ENCODE data around the gene KRT39.
"Not testable (repeated sequence)": the region's sequence is repeated elsewhere in the genome, so short reads cannot be mapped to it uniquely, and the experiment has no call there.

KRT39 gene

DNA sequence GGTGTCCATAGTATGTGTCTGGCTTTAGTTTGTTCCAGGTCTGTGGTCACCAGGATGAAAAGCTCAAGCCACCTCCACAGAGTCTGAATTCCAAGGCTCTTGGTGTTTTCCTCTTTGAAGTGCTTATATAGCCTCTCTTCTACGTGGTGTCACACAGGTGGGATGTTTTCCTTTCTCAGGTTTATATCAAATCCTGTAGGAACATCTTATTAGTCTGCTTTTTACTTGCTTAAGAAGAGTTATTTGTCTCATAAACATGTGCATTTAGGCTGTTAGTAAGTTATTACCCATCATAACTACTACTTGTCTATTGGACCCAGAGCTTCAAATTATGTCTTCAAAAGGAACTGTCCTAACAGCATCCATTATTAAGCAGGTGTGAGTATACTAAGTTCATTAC lies at the start of gene KRT39:
Gene KRT39, minus strand, starts transcription at position 101 of the 400 bp plus-strand sequence. Its CDS starts 92 bp downstream, at position 9.
- DNase-seq = no peak
- TF ChIP-seq POLR2A (IDR thresholded peaks at IDR 0.05; ENCODE audit: low read length) (no peak), GATA1 (IDR thresholded peaks at IDR 0.05; ENCODE audit: low read depth, low read length) (no peak)

DNA sequence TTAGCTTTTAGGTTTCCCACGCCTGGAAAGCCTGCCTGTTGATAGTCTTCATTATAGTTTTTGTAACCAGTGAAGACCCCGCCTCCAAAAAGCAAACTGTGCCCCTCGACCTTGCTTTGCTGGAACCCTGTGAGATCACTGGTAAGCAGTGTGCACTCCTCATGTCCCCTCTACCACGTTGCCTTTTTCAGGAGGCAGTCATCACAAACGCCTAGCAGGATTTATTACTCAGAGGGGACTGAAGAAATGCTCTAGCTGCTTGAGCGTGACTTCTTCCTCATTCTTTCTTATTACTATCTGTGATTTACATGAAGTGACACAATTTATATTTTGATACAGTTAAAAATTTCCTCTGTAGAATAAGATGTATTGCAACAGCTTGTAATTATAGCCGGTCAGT lies 48.7 kb upstream of the KRT39 start:
- TF ChIP-seq GATA1 (IDR thresholded peaks at IDR 0.05; ENCODE audit: low read depth, low read length) (no peak), POLR2A (IDR thresholded peaks at IDR 0.05; ENCODE audit: low read length) (no peak)
- DNase-seq = no peak

DNA sequence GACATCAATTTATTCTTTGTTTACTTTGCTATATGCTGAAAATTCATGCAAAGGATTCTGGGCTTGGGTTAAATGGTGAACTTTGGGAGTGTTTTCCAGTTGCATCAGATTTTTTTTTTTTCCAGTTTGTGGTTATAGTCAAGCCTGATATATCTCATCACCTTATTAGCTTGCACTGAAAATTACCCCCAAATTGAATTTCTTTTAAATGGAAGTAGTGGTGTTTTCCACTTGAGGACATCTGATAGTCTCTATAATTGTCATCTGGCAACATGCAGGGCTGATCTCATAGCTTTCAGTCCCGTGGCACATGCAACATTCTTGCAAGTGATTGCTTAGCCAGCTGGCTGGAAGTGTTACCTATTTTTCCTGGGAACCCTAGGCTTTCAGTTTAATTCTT lies 46.9 kb upstream of the KRT39 start:
- no peak for TF ChIP-seq POLR2A (IDR thresholded peaks at IDR 0.05; ENCODE audit: low read length)
- no peak for TF ChIP-seq GATA1 (IDR thresholded peaks at IDR 0.05; ENCODE audit: low read depth, low read length)
- no peak for DNase-seq

GRCh38 chr17:41013181-41013580 lies 46.4 kb upstream of the KRT39 start:
- DNase-seq = no peak
- TF ChIP-seq POLR2A (IDR thresholded peaks at IDR 0.05; ENCODE audit: low read length) (no peak), GATA1 (IDR thresholded peaks at IDR 0.05; ENCODE audit: low read depth, low read length) (no peak)

GRCh38 chr17:41012326-41013120 lies 45.8 kb upstream of the KRT39 start:
- DNase-seq = no peak
- TF ChIP-seq GATA1 (IDR thresholded peaks at IDR 0.05; ENCODE audit: low read depth, low read length) (no peak), POLR2A (IDR thresholded peaks at IDR 0.05; ENCODE audit: low read length) (no peak)

- DNase-seq = no peak
- TF ChIP-seq POLR2A (IDR thresholded peaks at IDR 0.05; ENCODE audit: low read length) (no peak), GATA1 (IDR thresholded peaks at IDR 0.05; ENCODE audit: low read depth, low read length) (no peak)
Observed at GRCh38 chr17:41010441-41010840, 43.7 kb upstream of the KRT39 start.

GRCh38 chr17:41009936-41010335 lies 43.2 kb upstream of the KRT39 start:
- TF ChIP-seq GATA1 (IDR thresholded peaks at IDR 0.05; ENCODE audit: low read depth, low read length) (no peak), POLR2A (IDR thresholded peaks at IDR 0.05; ENCODE audit: low read length) (no peak)

DNA sequence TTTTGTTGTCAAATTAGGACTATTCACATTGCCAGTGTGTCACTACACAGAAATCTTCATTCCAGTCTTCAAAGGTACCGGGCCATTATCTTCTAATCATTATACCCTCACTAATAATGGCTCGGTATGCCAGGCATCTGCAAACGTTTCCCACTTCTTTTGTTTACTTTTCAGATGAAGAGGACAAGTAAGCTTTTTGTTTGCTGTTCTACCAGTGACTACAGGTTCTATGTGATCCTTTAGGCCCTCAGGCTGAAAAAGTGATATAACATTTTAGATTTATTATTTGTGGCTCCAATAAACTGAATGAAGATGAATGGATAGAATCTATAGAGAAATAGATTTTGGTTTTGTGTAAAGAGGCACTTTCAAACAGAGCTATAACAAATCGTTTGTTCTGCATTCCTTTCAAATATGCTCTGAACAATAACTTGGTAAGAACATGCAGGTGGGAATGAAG lies 42.6 kb upstream of the KRT39 start:
- DNase-seq = no peak
- TF ChIP-seq GATA1 (IDR thresholded peaks at IDR 0.05; ENCODE audit: low read depth, low read length) (no peak), POLR2A (IDR thresholded peaks at IDR 0.05; ENCODE audit: low read length) (no peak)

More at GRCh38 chr17:41009936-41010335, 43.2 kb upstream of the KRT39 start:
- no peak for DNase-seq

DNA sequence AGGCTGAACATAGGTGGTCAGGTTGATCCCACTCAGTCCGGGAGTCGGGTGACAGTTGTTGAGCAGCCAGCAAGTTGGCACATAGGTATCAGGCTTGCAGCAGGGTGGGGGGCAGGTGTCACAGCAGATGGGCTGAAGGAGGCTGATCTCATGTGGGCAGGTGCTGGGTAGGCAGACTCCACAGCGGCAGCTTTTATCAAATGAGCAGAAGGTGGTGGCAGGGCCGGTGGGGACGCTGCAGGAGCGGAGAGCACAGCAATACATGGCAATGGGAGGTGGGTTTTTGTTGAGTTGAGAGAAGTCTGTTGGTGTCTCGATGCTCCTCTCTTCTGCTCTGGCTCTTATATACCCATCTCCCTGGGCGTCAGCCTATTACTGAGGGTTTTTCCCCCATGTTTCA lies 42.1 kb upstream of the KRT39 start, which contains the start of gene KRTAP3-1:
Gene KRTAP3-1, minus strand, starts transcription at position 318 of the 400 bp plus-strand sequence. Its CDS starts 54 bp downstream, at position 264.
- TF ChIP-seq POLR2A (IDR thresholded peaks at IDR 0.05; ENCODE audit: low read length) = no peak
- TF ChIP-seq GATA1 (IDR thresholded peaks at IDR 0.05; ENCODE audit: low read depth, low read length) = no peak
- no peak for DNase-seq

- DNase-seq = no peak
- TF ChIP-seq POLR2A (IDR thresholded peaks at IDR 0.05; ENCODE audit: low read length) = no peak
- no peak for TF ChIP-seq GATA1 (IDR thresholded peaks at IDR 0.05; ENCODE audit: low read depth, low read length)
Observed at GRCh38 chr17:41004397-41004796, 37.6 kb upstream of the KRT39 start.

GRCh38 chr17:41003926-41004325 lies 37.2 kb upstream of the KRT39 start:
- TF ChIP-seq POLR2A (IDR thresholded peaks at IDR 0.05; ENCODE audit: low read length) (no peak), GATA1 (IDR thresholded peaks at IDR 0.05; ENCODE audit: low read depth, low read length) (no peak)
- DNase-seq = no peak

- TF ChIP-seq POLR2A (IDR thresholded peaks at IDR 0.05; ENCODE audit: low read length) = no peak
- no peak for TF ChIP-seq GATA1 (IDR thresholded peaks at IDR 0.05; ENCODE audit: low read depth, low read length)
- DNase-seq = no peak
Observed at GRCh38 chr17:41002814-41003213, 36.1 kb upstream of the KRT39 start.

DNA sequence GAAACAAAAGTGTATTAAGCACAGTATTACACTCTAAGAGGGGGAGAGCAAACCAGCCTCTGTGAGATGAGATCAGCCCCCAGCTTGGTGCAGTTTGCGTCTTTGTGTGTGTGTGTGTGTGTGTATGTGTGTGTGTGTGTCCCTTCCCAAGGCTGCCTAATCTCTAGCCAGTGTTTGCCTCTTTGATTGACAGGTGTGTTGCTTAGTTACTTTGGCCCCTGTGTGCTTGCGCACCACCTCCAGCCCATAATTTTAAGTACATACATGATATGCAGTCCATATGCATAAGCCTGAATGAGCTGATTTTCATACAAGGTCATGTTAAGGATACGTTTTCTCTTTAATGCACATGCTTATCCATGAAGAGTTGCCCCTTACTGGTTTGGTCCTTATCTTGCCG lies 35.0 kb upstream of the KRT39 start:
- no peak for TF ChIP-seq POLR2A (IDR thresholded peaks at IDR 0.05; ENCODE audit: low read length)
- no peak for TF ChIP-seq GATA1 (IDR thresholded peaks at IDR 0.05; ENCODE audit: low read depth, low read length)
- no peak for DNase-seq

DNA sequence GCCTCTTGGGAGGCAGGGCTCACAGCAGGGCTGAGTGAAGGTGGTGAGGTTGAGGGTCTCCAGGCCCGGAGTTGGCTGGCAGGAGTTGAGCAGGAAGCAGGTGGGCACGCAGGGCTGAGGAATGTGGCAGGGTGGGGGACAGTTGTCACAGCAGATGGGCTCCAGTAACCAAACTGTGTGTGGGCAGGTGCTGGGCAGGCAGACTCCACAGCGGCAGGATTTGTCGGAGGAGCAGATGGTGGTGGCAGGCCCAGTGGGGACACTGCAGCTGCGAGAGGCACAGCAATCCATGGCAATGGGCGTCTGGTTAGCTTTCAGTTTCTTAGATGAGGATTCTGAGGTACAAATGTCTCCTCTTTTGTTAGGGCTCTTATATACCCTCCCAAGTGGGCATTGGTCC lies 32.8 kb upstream of the KRT39 start, which contains the start of gene KRTAP3-2:
Gene KRTAP3-2, minus strand, starts transcription at position 344 of the 400 bp plus-strand sequence. Its CDS starts 53 bp downstream, at position 291.
- not testable (repeated sequence) for DNase-seq

DNA sequence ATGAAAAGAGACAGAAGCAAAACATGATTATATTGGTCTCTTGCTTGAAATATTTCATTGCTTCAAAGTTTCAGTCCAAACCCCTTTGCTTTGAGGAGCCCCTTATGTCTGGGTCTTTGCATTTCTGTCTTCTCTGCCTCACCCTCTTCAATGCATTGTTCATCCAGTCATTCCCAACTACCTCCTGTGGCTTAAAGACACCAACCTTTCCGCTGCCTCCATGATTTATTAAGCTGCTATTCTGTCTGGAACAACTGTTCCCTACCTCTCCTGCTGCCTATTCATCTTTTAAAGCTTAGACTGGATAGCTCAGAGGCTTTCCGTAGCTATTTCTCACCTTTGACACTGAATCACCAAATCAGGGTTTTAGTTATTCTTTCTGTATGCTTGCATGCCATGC lies 30.6 kb upstream of the KRT39 start:
- TF ChIP-seq POLR2A (IDR thresholded peaks at IDR 0.05; ENCODE audit: low read length) (no peak), GATA1 (IDR thresholded peaks at IDR 0.05; ENCODE audit: low read depth, low read length) (no peak)
- no peak for DNase-seq
